HepG2 (cell line): ENCODE measurements around the gene MYO16. TPM values are rescaled to one million over a fixed set of nuclear protein-coding genes. Genes with fewer than 3 reads are reported as not detected.

Experiments used
- ATAC-seq: fragments of 200-7000 bp; cut with Tn5 transposase; 3 replicates; pipeline ENCODE4 v1.9.1; 2020; ENCODE audit warnings: mild to moderate bottlenecking, moderate library complexity
- BruUV-seq: library from RNA; stranded (reverse); fragments of 400-500 nt; replicated peaks from 2 replicates; lab custom pipeline; 2021; lab: Mats Ljungman, UMichigan
- CTCF ChIA-PET: fragments of 300-600 bp; formaldehyde crosslinking; extraction: SDS; loops from one replicate; lab custom pipeline; 2021; ENCODE audit warnings: low total read pairs, inconsistent platforms, low intra/inter-chr PET ratio; lab: Yijun Ruan, JAX
- POLR2A ChIA-PET: fragments of 350-600 bp; sonication (Branson Sonifier 250); formaldehyde crosslinking; loops from one replicate; lab custom pipeline; 2020; ENCODE audit warnings: antibody characterized with exemption, inconsistent platforms; lab: Yijun Ruan, JAX
- DNase-seq: peaks from one replicate; pipeline ENCODE4 v3.0.0-alpha.2; 2015; ENCODE audit warnings: low spot score
- FAIRE-seq: peaks from 3 replicates; lab custom pipeline; 2011; peaks lifted over from hg19 to GRCh38; lab: Jason Lieb, UNC
- H2AFZ ChIP-seq: one replicate; pipeline ENCODE4 v1.6.1; 2011; ENCODE audit warnings: low read length, inconsistent platforms
- H3K27ac ChIP-seq: fragments of 300-600 bp; 3 replicates; pipeline ENCODE4 v1.8.0; 2011; ENCODE audit warnings: mixed run types, mild to moderate bottlenecking, mixed read lengths, low read length, inconsistent platforms; ENCODE audit not compliant: insufficient read depth; ENCODE audit errors: extremely low read length
- H3K27me3 ChIP-seq, 2 experiments: fragments of 200-600 bp in 1 of 2; 2 replicates in 1 of 2; 3 replicates in 1 of 2; pipeline versions ENCODE4 v1.6.0 to v1.8.0; 2011; ENCODE audit warnings: low read length in 2 of 2, mild to moderate bottlenecking in 2 of 2, moderate library complexity in 2 of 2, inconsistent platforms in 1 of 2; ENCODE audit not compliant: insufficient read depth in 2 of 2, control insufficient read depth in 1 of 2
- H3K36me3 ChIP-seq, 2 experiments: fragments of 200-600 bp in 1 of 2; replicated peaks in 1 of 2; 2 replicates in 1 of 2; 3 replicates in 1 of 2; pipeline versions ENCODE4 v1.5.1 to v1.8.0; 2011; ENCODE audit warnings: low read length in 2 of 2, inconsistent platforms in 1 of 2; ENCODE audit not compliant: insufficient read depth in 2 of 2, control insufficient read depth in 1 of 2
- H3K4me1 ChIP-seq: 2 replicates; pipeline ENCODE4 v1.5.1; 2012; ENCODE audit warnings: low read length, inconsistent platforms; ENCODE audit not compliant: insufficient read depth
- H3K4me2 ChIP-seq: 2 replicates; pipeline ENCODE4 v1.6.0; 2011; ENCODE audit warnings: low read depth, low read length, inconsistent platforms
- H3K4me3 ChIP-seq, 3 experiments: fragments of 200-600 bp in 1 of 3; sonication (generic), shearing (Covaris generic) in 1 of 3; replicated peaks in 1 of 3; 2 replicates each; pipeline ENCODE4 v1.5.1; 2011 to 2016; ENCODE audit warnings: low read length in 3 of 3, inconsistent platforms in 2 of 3, low read depth in 2 of 3, mild to moderate bottlenecking in 2 of 3, control low read depth in 1 of 3, mixed read lengths in 1 of 3; ENCODE audit not compliant: insufficient read depth in 1 of 3
- H3K79me2 ChIP-seq: one replicate; pipeline ENCODE4 v1.6.1; 2011; ENCODE audit warnings: low read length, inconsistent platforms; ENCODE audit not compliant: insufficient read depth
- H3K9ac ChIP-seq: 2 replicates; pipeline ENCODE4 v1.6.0; 2011; ENCODE audit warnings: mild to moderate bottlenecking, low read depth, low read length, inconsistent platforms; ENCODE audit not compliant: insufficient read depth
- H3K9me3 ChIP-seq: 2 replicates; pipeline ENCODE4 v1.5.1; 2012; ENCODE audit warnings: mild to moderate bottlenecking, low read length
- H4K20me1 ChIP-seq: 2 replicates; pipeline ENCODE4 v1.6.0; 2011; ENCODE audit warnings: inconsistent platforms, mild to moderate bottlenecking, low read length, moderate library complexity; ENCODE audit not compliant: insufficient read depth
- CHCHD3 ChIP-seq: sonication (generic); formaldehyde crosslinking; IDR thresholded peaks from 2 replicates; pipeline ENCODE4 v1.8.0; 2022; ENCODE audit warnings: mild to moderate bottlenecking, missing genetic modification reagents, moderate library complexity
- GATAD2A ChIP-seq: IDR thresholded peaks from 2 replicates; pipeline ENCODE4 v1.6.1; 2016
- LCORL ChIP-seq, 2 experiments: fragments of 450-650 bp in 1 of 2; sonication (generic) in 1 of 2; formaldehyde crosslinking in 1 of 2; IDR thresholded peaks; 2 replicates each; pipeline versions ENCODE4 v1.5.0 to v1.6.1; 2017 to 2020; ENCODE audit warnings: antibody characterized with exemption in 1 of 2, missing genetic modification reagents in 1 of 2
- NFYB ChIP-seq: sonication (generic); formaldehyde crosslinking; IDR thresholded peaks from 2 replicates; pipeline ENCODE4 v1.4.0; 2020; ENCODE audit warnings: missing genetic modification reagents
- SNAI1 ChIP-seq: sonication (generic); formaldehyde crosslinking; IDR thresholded peaks from 2 replicates; pipeline ENCODE4 v1.5.0; 2020; ENCODE audit warnings: mild to moderate bottlenecking, missing genetic modification reagents, borderline replicate concordance
- ZNF678 ChIP-seq: sonication (generic); formaldehyde crosslinking; IDR thresholded peaks from 2 replicates; pipeline ENCODE4 v1.4.0; 2020; ENCODE audit warnings: mild to moderate bottlenecking, missing genetic modification reagents
- WGBS: methylation state at CpG from one replicate; pipeline ENCODE4 v1.1.6; 2017; ENCODE audit warnings: low lambda C conversion rate; 5-methylcytosine and 5-hydroxymethylcytosine counted together
- in situ Hi-C: cut with HindIII; loops from 2 replicates; pipeline ENCODE4 v1.10.0; 2017; ENCODE audit warnings: low pct_unique_long_range_greater_than_20kb; ENCODE audit not compliant: extremely low pct_ligation_motif_present
- intact Hi-C: fragments of 100-400 bp; cut with micrococcal nuclease; formaldehyde crosslinking; loops from one replicate; pipeline ENCODE4 v1.10.0; 2022; ENCODE audit not compliant: unreplicated experiment
- polyA plus RNA-seq, 8 experiments: library from polyadenylated mRNA; depleted of rRNA in 3 of 8; stranded (reverse) in 7 of 8; unstranded in 1 of 8; fragments of >200 nt; fragmentation: Illumina TruSeq in 4 of 8; extraction: Trizol in 4 of 8; gene quantifications; 2 replicates each; pipeline versions ENCODE4 v1.2.1 to v1.2.3, GENCODE V29; 2011 to 2016; ENCODE audit warnings: low read depth in 4 of 8, missing spikeins in 1 of 8, mixed read lengths in 1 of 8; ENCODE audit not compliant: insufficient read depth in 1 of 8
- total RNA-seq, 5 experiments: library from RNA; depleted of rRNA; stranded (reverse); fragments of >200 nt; fragmentation: Illumina TruSeq; extraction: Trizol; gene quantifications; 2 replicates each; pipeline ENCODE4 v1.2.3, GENCODE V29; 2016; ENCODE audit warnings: low read depth in 1 of 5
- TF ChIP-seq, protein P1 (sequence below): sonication (generic); formaldehyde crosslinking; IDR thresholded peaks from 2 replicates; pipeline ENCODE4 v1.4.0; 2020; ENCODE audit warnings: missing genetic modification reagents, mild to moderate bottlenecking, borderline replicate concordance

MYO16 gene
- total and polyA plus RNA-seq, 2 of the 13 experiments (the other 11 are each of a cell fraction or from before 2014, with no cell fraction given), result not detected

DNA sequence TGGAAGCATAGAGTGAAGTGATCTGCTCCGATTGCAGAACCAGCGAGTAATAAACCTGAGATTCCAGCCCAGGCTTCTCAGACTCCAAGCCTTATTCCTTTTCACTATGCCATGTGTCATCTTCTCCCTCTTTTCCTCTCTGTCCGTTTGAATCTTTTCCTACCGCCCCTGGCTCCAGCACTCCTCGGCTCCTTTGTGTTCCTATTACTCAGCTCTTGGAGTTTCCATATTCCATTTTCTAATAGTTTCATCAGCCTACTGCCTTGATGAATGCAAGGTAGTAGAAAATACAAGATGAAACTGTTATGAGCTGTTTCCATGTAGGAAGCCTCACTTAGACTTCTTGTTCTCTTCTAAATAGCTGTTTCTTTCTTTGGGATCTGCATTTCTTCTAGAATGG lies 138.6 kb downstream of the MYO16 start:
- WGBS, result 14% methylated on average over 5 of the region's 5 CpGs
- BruUV-seq, result no TSS peak
- H3K27ac ChIP-seq, result no peak overlapping the region
- TF ChIP-seq, protein P1, sequence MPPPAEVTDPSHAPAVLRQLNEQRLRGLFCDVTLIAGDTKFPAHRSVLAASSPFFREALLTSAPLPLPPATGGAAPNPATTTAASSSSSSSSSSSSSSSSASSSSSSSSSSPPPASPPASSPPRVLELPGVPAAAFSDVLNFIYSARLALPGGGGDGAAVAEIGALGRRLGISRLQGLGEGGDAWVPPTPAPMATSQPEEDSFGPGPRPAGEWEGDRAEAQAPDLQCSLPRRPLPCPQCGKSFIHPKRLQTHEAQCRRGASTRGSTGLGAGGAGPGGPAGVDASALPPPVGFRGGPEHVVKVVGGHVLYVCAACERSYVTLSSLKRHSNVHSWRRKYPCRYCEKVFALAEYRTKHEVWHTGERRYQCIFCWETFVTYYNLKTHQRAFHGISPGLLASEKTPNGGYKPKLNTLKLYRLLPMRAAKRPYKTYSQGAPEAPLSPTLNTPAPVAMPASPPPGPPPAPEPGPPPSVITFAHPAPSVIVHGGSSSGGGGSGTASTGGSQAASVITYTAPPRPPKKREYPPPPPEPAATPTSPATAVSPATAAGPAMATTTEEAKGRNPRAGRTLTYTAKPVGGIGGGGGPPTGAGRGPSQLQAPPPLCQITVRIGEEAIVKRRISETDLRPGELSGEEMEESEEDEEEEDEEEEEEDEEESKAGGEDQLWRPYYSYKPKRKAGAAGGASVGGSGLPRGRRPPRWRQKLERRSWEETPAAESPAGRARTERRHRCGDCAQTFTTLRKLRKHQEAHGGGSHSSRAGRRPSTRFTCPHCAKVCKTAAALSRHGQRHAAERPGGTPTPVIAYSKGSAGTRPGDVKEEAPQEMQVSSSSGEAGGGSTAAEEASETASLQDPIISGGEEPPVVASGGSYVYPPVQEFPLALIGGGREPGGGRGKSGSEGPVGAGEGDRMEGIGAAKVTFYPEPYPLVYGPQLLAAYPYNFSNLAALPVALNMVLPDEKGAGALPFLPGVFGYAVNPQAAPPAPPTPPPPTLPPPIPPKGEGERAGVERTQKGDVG (CRISPR knock-in tag), result no peak
- TF ChIP-seq GATAD2A (no peak), LCORL (IDR thresholded peaks at IDR 0.05) (no peak), LCORL (CRISPR knock-in tag; IDR thresholded peaks at IDR 0.05) (no peak), SNAI1 (CRISPR knock-in tag) (no peak), ZNF678 (no peak), NFYB (CRISPR knock-in tag) (no peak), CHCHD3 (no peak)
- in situ Hi-C loops, result no loop called here
- ATAC-seq (no peak), DNase-seq (no peak), FAIRE-seq (no peak)
- H3K9me3 ChIP-seq, result no peaks in the 10 kb centered on the region
- H4K20me1 ChIP-seq, result no peaks in the 10 kb centered on the region
- intact Hi-C loops, result no loop called here
- ChIA-PET CTCF (no interaction called here), POLR2A (no interaction called here)
- H3K9ac ChIP-seq, result no peak overlapping the region
- no peaks in the 10 kb centered on the region for H3K4me1 ChIP-seq
- no peaks in the 10 kb centered on the region for H3K79me2 ChIP-seq
- no peak overlapping the region for H3K4me3 ChIP-seq
- no peaks in the 10 kb centered on the region for H3K36me3 ChIP-seq
- no peaks in the 10 kb centered on the region for H3K27me3 ChIP-seq
- H3K4me2 ChIP-seq, result no peak overlapping the region
- H2AFZ ChIP-seq, result no peak overlapping the region
